ENCODE results near the gene RNF14. TPM values are rescaled to one million over a fixed set of nuclear protein-coding genes. Genes with fewer than 3 reads are reported as not detected.

Gene RNF14
- total and polyA plus RNA-seq, 2 of the 8 experiments (the other 6 are each of a cell fraction or from before 2014, with no cell fraction given) = 4.7 to 20.2 TPM

GRCh38 chr5:142003266-142003800 is 34.4 kb downstream of the RNF14 start (continued):
- TF ChIP-seq, protein P1, sequence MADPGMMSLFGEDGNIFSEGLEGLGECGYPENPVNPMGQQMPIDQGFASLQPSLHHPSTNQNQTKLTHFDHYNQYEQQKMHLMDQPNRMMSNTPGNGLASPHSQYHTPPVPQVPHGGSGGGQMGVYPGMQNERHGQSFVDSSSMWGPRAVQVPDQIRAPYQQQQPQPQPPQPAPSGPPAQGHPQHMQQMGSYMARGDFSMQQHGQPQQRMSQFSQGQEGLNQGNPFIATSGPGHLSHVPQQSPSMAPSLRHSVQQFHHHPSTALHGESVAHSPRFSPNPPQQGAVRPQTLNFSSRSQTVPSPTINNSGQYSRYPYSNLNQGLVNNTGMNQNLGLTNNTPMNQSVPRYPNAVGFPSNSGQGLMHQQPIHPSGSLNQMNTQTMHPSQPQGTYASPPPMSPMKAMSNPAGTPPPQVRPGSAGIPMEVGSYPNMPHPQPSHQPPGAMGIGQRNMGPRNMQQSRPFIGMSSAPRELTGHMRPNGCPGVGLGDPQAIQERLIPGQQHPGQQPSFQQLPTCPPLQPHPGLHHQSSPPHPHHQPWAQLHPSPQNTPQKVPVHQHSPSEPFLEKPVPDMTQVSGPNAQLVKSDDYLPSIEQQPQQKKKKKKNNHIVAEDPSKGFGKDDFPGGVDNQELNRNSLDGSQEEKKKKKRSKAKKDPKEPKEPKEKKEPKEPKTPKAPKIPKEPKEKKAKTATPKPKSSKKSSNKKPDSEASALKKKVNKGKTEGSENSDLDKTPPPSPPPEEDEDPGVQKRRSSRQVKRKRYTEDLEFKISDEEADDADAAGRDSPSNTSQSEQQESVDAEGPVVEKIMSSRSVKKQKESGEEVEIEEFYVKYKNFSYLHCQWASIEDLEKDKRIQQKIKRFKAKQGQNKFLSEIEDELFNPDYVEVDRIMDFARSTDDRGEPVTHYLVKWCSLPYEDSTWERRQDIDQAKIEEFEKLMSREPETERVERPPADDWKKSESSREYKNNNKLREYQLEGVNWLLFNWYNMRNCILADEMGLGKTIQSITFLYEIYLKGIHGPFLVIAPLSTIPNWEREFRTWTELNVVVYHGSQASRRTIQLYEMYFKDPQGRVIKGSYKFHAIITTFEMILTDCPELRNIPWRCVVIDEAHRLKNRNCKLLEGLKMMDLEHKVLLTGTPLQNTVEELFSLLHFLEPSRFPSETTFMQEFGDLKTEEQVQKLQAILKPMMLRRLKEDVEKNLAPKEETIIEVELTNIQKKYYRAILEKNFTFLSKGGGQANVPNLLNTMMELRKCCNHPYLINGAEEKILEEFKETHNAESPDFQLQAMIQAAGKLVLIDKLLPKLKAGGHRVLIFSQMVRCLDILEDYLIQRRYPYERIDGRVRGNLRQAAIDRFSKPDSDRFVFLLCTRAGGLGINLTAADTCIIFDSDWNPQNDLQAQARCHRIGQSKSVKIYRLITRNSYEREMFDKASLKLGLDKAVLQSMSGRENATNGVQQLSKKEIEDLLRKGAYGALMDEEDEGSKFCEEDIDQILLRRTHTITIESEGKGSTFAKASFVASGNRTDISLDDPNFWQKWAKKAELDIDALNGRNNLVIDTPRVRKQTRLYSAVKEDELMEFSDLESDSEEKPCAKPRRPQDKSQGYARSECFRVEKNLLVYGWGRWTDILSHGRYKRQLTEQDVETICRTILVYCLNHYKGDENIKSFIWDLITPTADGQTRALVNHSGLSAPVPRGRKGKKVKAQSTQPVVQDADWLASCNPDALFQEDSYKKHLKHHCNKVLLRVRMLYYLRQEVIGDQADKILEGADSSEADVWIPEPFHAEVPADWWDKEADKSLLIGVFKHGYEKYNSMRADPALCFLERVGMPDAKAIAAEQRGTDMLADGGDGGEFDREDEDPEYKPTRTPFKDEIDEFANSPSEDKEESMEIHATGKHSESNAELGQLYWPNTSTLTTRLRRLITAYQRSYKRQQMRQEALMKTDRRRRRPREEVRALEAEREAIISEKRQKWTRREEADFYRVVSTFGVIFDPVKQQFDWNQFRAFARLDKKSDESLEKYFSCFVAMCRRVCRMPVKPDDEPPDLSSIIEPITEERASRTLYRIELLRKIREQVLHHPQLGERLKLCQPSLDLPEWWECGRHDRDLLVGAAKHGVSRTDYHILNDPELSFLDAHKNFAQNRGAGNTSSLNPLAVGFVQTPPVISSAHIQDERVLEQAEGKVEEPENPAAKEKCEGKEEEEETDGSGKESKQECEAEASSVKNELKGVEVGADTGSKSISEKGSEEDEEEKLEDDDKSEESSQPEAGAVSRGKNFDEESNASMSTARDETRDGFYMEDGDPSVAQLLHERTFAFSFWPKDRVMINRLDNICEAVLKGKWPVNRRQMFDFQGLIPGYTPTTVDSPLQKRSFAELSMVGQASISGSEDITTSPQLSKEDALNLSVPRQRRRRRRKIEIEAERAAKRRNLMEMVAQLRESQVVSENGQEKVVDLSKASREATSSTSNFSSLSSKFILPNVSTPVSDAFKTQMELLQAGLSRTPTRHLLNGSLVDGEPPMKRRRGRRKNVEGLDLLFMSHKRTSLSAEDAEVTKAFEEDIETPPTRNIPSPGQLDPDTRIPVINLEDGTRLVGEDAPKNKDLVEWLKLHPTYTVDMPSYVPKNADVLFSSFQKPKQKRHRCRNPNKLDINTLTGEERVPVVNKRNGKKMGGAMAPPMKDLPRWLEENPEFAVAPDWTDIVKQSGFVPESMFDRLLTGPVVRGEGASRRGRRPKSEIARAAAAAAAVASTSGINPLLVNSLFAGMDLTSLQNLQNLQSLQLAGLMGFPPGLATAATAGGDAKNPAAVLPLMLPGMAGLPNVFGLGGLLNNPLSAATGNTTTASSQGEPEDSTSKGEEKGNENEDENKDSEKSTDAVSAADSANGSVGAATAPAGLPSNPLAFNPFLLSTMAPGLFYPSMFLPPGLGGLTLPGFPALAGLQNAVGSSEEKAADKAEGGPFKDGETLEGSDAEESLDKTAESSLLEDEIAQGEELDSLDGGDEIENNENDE (IDR thresholded peaks at IDR 0.05; ENCODE audit: insufficient replicate concordance, low read length) = no peak
- TF ChIP-seq EP300 (IDR thresholded peaks at IDR 0.05; ENCODE audit: borderline replicate concordance in 1 of 2, low read depth in 2 of 2, low read length in 2 of 2) (no peak), JUN (IDR thresholded peaks at IDR 0.05; ENCODE audit: low read depth, low read length) (no peak), RFX5 (IDR thresholded peaks at IDR 0.05; ENCODE audit: borderline replicate concordance, low read depth, low read length) (no peak), TAF1 (IDR thresholded peaks at IDR 0.05; ENCODE audit: low read depth, low read length) (no peak), SP4 (IDR thresholded peaks at IDR 0.05; ENCODE audit: low read length) (no peak), EGR1 (IDR thresholded peaks at IDR 0.05; ENCODE audit: borderline replicate concordance, low read depth, low read length) (no peak)
- TF ChIP-seq, protein P2, sequence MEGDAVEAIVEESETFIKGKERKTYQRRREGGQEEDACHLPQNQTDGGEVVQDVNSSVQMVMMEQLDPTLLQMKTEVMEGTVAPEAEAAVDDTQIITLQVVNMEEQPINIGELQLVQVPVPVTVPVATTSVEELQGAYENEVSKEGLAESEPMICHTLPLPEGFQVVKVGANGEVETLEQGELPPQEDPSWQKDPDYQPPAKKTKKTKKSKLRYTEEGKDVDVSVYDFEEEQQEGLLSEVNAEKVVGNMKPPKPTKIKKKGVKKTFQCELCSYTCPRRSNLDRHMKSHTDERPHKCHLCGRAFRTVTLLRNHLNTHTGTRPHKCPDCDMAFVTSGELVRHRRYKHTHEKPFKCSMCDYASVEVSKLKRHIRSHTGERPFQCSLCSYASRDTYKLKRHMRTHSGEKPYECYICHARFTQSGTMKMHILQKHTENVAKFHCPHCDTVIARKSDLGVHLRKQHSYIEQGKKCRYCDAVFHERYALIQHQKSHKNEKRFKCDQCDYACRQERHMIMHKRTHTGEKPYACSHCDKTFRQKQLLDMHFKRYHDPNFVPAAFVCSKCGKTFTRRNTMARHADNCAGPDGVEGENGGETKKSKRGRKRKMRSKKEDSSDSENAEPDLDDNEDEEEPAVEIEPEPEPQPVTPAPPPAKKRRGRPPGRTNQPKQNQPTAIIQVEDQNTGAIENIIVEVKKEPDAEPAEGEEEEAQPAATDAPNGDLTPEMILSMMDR (IDR thresholded peaks at IDR 0.05; ENCODE audit: control extremely low read depth in 1 of 3, insufficient read depth in 1 of 3, low read depth in 1 of 3, low read length in 3 of 3) = no peak

Data from H1 (cell line).